Measurements from ENCODE around the gene HOXD3.

HOXD3 gene

DNA sequence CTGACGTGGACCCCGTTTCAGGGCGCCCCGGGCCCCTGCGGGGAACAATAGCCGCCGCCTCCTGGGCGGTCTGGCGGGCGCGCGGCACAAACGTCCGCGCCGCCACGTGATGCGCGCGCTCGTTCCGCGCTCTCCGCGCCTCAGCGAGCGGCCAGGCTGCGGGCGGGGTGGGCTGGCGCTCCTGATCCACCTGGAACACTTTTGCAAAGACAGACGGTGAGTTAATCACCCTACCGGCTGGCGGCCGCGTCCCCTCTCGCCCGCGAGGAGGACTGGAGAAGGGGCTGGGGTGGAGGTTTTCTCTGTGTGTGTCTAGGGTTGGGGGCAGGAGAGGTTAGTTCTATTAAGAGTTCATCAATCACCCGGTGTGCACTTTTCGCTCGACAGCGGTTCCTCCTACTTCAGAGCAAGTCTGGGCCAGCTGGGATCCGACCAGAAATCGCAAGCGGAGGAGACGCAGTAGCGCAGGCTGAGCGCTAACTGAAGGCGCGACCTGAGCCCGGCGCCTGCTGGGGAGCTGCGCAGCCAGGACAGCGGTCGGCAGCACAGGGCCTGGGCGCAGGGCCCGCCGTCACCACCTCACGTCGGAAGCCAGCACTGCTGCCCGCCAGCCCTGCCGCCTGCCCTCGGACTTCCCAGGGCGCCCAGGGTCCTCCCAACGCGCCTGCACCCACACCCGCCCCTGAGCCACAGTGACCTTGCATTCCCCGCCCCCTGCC lies 21.1 kb downstream of the HOXD3 start:
- H3K9me3 ChIP-seq (ENCODE audit: control insufficient read depth, insufficient read depth, low read length) = no peaks in the 10 kb centered on the region
- H3F3A ChIP-seq (ENCODE audit: control insufficient read depth, insufficient read depth) = no peaks in the 10 kb centered on the region
- no peak overlapping the region for H3K27ac ChIP-seq (ENCODE audit: low read depth, low read length)
- H3K4me2 ChIP-seq (ENCODE audit: low read length) = no peak overlapping the region
- no peak overlapping the region for H3K4me3 ChIP-seq (ENCODE audit: low read length)
- no peaks in the 10 kb centered on the region for H3K4me1 ChIP-seq (ENCODE audit: control insufficient read depth, low read length)
- H4K20me1 ChIP-seq (ENCODE audit: control insufficient read depth, insufficient read depth, low read depth, low read length) = no peaks in the 10 kb centered on the region
- TF ChIP-seq EZH2phosphoT487 (IDR thresholded peaks at IDR 0.05; ENCODE audit: borderline replicate concordance, low read length) = no peak
- TF ChIP-seq, protein P1, sequence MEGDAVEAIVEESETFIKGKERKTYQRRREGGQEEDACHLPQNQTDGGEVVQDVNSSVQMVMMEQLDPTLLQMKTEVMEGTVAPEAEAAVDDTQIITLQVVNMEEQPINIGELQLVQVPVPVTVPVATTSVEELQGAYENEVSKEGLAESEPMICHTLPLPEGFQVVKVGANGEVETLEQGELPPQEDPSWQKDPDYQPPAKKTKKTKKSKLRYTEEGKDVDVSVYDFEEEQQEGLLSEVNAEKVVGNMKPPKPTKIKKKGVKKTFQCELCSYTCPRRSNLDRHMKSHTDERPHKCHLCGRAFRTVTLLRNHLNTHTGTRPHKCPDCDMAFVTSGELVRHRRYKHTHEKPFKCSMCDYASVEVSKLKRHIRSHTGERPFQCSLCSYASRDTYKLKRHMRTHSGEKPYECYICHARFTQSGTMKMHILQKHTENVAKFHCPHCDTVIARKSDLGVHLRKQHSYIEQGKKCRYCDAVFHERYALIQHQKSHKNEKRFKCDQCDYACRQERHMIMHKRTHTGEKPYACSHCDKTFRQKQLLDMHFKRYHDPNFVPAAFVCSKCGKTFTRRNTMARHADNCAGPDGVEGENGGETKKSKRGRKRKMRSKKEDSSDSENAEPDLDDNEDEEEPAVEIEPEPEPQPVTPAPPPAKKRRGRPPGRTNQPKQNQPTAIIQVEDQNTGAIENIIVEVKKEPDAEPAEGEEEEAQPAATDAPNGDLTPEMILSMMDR (IDR thresholded peaks at IDR 0.05; ENCODE audit: low read depth, low read length, poor library complexity, severe bottlenecking) = no peak
- no peaks in the 10 kb centered on the region for H3K9me2 ChIP-seq (replicated peaks; ENCODE audit: control insufficient read depth, low read length)
- H3K79me2 ChIP-seq (ENCODE audit: control insufficient read depth, low read length) = no peaks in the 10 kb centered on the region
- no peaks in the 10 kb centered on the region for H3K36me3 ChIP-seq (ENCODE audit: control insufficient read depth, low read length)
- H3K27me3 ChIP-seq (ENCODE audit: control insufficient read depth, low read length) = peaks cover 65% of the 10 kb centered on the region

DNA sequence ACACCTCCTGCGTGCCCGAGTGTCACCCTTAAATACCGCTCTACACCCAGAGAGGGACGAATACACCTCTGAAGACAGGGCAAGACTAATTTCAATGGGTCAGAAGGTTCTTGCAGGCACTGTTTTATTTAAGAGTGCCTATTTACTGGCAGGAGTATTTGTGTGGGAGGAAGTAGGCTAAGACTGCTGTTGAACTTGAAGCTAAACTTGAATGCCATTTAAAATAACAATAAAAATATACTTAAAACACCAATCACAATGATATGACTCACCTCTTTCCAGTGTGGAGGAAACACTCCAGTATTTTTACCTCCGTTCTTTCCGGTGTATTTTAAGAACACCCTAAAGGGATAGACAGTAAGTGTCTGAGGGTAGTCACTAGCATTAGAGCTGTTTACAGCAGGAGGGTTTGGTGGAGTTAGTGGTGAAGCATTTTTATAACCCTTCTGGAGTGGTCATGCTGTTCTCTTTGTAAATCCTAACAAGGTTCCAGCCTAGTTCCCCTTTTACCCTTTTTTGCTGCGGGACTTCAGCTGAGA lies 21.7 kb downstream of the HOXD3 start:
- Histone ChIP-seq H3K27ac (ENCODE audit: low read depth, low read length) (no peak overlapping the region), H3K79me2 (ENCODE audit: control insufficient read depth, low read length) (no peaks in the 10 kb centered on the region), H3K4me1 (ENCODE audit: control insufficient read depth, low read length) (no peaks in the 10 kb centered on the region), H4K20me1 (ENCODE audit: control insufficient read depth, insufficient read depth, low read depth, low read length) (no peaks in the 10 kb centered on the region), H3F3A (ENCODE audit: control insufficient read depth, insufficient read depth) (no peaks in the 10 kb centered on the region), H3K36me3 (ENCODE audit: control insufficient read depth, low read length) (no peaks in the 10 kb centered on the region), H3K9me2 (replicated peaks; ENCODE audit: control insufficient read depth, low read length) (no peaks in the 10 kb centered on the region), H3K4me2 (ENCODE audit: low read length) (no peak overlapping the region), H3K9me3 (ENCODE audit: control insufficient read depth, insufficient read depth, low read length) (no peaks in the 10 kb centered on the region), H3K4me3 (ENCODE audit: low read length) (no peak overlapping the region), H3K27me3 (ENCODE audit: control insufficient read depth, low read length) (peaks cover 59% of the 10 kb centered on the region)
- TF ChIP-seq, protein P1 (IDR thresholded peaks at IDR 0.05; ENCODE audit: low read depth, low read length, poor library complexity, severe bottlenecking) = no peak
- TF ChIP-seq EZH2phosphoT487 (IDR thresholded peaks at IDR 0.05; ENCODE audit: borderline replicate concordance, low read length) = no peak

DNA sequence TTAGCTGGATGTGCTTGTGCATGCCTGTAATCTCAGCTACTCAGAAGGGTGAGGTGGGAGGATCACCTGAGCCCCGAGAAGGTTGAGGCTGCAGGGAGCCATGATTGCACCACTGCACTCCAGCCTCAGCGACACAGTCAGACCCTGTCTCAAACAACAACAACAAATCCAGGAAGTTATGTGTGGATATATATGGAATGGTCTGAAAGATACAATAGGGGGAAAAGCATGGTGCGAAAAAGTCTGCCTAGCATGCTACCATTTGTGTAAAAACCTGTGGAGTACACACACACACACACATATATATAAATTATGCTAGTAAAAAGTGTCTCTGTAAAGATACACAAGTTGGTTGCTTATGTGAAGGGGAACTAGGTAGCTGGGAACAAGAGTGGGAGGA lies 24.4 kb downstream of the HOXD3 start:
- no peaks in the 10 kb centered on the region for H3K36me3 ChIP-seq (ENCODE audit: control insufficient read depth, low read length)
- no peak for TF ChIP-seq EZH2phosphoT487 (IDR thresholded peaks at IDR 0.05; ENCODE audit: borderline replicate concordance, low read length)
- TF ChIP-seq, protein P1 (IDR thresholded peaks at IDR 0.05; ENCODE audit: low read depth, low read length, poor library complexity, severe bottlenecking) = no peak
- no peaks in the 10 kb centered on the region for H3K4me1 ChIP-seq (ENCODE audit: control insufficient read depth, low read length)
- no peak overlapping the region for H3K4me2 ChIP-seq (ENCODE audit: low read length)
- no peaks in the 10 kb centered on the region for H4K20me1 ChIP-seq (ENCODE audit: control insufficient read depth, insufficient read depth, low read depth, low read length)
- no peaks in the 10 kb centered on the region for H3F3A ChIP-seq (ENCODE audit: control insufficient read depth, insufficient read depth)
- H3K79me2 ChIP-seq (ENCODE audit: control insufficient read depth, low read length) = no peaks in the 10 kb centered on the region
- peaks cover 32% of the 10 kb centered on the region for H3K27me3 ChIP-seq (ENCODE audit: control insufficient read depth, low read length)
- no peaks in the 10 kb centered on the region for H3K9me3 ChIP-seq (ENCODE audit: control insufficient read depth, insufficient read depth, low read length)
- H3K27ac ChIP-seq (ENCODE audit: low read depth, low read length) = no peak overlapping the region
- no peaks in the 10 kb centered on the region for H3K9me2 ChIP-seq (replicated peaks; ENCODE audit: control insufficient read depth, low read length)
- H3K4me3 ChIP-seq (ENCODE audit: low read length) = no peak overlapping the region

Measured in DOHH2 (cell line).